Stimulated activated CD4-positive, alpha-beta T cell treated with anti-CD3 and anti-CD28 coated beads, Interleukin-4, amount 100 ng/mL, for 1 hour (primary cell): ENCODE results near the gene PPP6R3.

Experiments used
- DNase-seq: peaks from one replicate; pipeline ENCODE4 v3.0.0-alpha.2; 2020

The PPP6R3 gene

DNA sequence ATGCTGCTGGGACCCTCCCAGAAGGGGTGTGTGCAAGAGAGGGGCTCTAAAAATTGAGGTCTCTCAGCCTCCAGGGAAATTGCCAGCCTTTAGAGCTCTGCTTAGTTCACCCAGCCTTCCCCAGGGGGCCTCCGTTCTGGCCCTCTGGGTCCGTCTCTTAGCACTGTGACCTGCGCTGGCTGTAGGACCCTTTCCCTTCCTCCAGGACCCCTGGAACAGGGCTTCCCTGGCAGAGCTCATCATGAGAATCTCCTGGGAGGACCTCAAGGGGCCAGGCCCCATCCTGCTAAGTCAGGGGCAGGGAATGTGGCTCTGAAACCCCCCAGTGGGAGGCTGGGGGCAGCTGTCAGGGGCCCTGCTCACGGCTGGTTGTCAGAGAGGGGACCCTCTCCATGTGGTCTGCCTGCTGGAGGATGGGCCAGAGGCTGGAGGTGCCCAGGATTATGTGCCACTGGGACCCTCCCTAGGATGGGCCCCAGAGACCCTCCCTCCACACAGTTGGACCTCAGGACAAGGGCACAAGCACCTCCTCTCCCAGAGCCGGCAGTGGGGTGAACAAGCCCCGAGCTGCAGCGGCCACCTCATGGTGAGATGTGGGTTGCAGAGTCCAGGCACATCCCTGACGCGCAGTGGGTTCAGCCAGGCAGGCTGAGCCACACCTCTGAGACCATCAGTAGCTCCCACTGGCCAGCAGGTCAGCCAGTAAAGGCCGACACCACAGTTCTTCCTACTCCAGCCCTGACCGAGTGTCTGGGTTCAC is 196.6 kb downstream of the PPP6R3 start:
- no peak for DNase-seq

DNA sequence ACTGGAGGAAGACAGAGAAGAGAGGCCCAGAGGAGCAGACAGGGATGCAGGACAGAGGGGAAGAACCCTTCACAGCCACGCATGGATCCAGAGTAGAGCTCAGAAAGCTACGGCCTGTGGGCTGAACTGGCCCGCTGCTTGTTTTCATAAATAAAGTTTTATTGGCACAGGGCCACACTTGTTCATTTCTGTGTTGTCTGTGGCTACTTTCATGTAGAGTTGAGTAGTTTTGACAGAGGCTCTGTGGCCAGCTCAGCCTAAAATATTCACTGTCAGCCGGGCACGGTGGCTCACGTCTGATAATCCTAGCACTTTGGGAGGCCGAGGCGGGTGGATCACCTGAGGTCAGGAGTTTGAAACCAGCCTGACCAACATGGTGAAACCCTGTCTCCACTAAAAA is 197.5 kb downstream of the PPP6R3 start:
- no peak for DNase-seq

GRCh38 chr11:68658661-68659060 is 198.1 kb downstream of the PPP6R3 start:
- DNase-seq: no peak

- DNase-seq: no peak
Observed at GRCh38 chr11:68659158-68659921, 198.8 kb downstream of the PPP6R3 start.

DNA sequence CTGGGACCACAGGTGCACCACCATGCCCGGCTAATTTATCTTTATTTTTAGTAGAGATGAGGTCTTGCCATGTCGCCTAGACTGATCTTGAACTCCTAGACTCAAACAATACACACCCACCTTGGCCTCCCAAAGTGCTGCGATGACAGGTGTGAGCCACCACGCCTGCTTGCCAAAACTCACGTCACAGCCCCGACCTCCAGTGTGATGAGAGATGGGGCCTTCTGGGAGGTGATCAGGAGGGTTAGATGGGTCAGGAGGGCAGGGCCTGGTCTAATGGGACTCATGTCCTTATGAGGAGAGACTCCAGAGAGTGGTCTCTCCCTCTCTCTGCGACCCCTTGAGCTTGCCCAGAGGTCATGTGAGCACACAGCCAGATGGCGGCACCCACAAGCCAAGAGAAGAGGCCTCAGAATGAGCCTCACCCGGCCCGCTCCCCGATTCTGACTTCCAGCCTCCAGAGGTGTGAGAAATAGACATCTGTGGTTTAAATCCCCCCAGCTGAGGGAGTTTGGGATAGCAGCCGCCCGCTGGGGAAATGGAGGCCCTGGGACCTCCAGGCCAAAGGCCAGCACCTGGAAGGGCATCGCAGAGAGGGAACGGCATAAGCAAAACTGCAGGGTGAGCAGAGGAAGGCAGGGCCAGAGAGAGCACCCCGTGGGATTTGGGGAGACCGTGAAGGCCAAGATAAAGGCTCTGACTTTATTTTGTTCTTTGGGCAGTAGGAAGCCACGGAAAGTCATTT is 199.7 kb downstream of the PPP6R3 start:
- no peak for DNase-seq

DNA sequence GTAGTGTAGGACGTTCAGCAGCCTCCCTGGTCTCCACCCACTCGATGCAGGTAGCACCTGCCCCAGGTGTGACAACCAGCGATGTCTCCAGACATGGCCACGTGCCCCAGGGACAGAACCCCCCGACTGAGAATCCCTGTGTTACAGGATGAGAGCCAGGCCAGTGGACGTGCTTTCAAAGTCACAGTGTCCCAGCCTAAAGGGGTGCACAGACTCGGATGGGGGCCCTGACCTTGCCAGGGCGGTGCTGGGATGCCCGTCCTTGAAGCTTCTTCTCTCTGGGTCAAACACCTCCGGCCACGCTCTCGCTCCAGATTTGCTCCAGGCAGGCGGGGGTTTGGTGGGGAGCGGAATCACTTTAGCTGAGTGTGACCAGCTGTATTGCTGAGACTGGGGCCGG is 200.5 kb downstream of the PPP6R3 start:
- DNase-seq: no peak

DNA sequence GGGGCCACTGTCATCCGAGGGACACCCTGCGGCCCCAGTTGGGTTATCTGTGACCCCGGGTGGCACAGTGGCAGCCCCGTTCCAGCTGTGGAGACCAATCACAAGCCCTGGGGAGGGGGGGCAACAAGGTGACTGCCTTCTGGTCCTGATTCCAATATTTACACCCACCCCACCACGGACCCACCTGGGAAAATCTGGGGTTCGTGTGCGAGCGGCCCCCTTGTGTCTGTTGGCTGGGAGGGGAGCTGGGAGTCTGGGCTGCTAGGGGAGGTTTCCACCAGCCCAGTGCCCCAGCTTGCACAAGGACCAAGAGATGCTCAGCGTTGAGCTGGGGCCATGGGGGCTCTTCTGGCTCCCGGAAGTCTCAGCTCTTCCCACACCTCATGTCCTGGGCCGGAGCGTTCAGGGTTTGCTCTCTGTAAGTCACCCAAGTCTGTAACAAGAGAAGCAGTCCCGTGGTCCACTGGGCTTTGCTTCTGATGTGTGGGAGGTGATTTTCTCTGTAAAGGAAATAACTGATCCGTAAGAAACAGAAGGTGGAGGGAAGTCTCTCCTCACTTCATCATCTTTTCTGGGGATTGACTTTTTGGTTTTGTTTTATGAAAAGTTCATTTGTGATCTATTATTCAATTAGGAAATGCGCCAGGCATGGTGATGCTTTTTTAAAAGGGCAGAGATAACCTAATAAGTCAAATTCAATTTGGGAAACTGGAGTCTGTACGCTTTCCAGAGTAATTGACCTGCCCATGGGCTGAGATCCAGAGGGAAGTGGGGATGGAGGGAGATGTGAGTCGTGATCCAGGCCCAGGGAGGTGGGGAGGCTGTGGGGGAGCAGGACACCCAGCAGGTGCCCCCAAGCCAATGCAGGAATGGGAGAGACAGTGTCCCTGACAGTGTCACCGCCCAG is 201.4 kb downstream of the PPP6R3 start:
- no peak for DNase-seq

DNA sequence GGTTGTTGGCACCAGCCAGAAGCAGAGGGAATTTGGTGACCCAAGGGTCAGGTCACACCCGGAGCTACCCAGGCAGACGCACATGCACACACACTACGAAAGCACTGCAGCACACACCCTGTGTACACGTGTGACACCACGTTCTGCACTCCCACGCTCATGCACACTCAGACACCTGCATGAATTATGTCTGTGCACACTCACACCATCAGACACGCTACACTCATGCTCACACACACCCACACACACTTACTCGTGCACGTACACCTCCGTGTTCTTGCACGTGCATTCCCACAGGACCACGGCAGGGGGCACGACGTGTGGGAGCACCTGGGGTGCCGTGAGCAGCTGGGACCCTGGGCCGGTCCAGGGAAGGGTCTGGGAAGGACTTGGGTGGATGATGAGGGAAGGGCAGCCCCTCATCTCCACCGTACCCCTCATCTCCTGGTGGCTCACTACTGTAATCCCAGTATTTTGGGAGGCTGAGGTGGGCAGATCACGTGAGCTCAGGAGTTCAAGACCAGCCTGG is 203.0 kb downstream of the PPP6R3 start:
- no peak for DNase-seq

DNA sequence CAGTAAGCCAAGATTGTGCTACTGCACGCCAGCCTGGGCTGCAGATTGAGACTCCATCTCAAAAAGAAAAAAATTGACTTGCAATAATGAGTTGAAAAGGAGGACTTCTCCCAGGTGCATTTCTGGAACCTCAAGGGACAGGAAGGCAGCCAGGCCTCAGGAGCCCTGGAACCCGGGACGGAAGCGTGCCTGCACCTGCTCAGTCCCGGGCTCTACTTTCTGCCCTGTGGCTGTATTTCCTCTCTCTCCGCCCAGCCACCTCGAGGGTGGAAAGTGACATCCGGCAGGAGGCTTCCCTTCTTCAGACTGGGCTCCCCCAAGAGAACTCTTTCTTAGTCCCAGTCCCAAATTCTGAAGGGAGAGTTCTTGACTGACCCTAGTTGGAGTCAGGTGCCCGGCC is 203.6 kb downstream of the PPP6R3 start:
- no peak for DNase-seq

- no peak for DNase-seq
Observed at GRCh38 chr11:68664906-68665305, 204.4 kb downstream of the PPP6R3 start.
